A673 (cell line): ENCODE data around the gene SLPI. TPM values are rescaled to one million over a fixed set of nuclear protein-coding genes. Genes with fewer than 3 reads are reported as not detected.

Experiments
- BruUV-seq: library from RNA; stranded (reverse); fragments of 400-500 nt; replicated peaks from 2 replicates; lab custom pipeline; 2021; lab: Mats Ljungman, UMichigan
- CTCF ChIA-PET: fragments of 300-600 bp; sonication (Branson Sonifier 250); formaldehyde crosslinking; loops from one replicate; lab custom pipeline; 2022; ENCODE audit warnings: antibody characterized with exemption; lab: Charles Lee
- POLR2A ChIA-PET: fragments of 300-600 bp; sonication (Branson Sonifier 250); formaldehyde crosslinking; loops from one replicate; lab custom pipeline; 2022; ENCODE audit warnings: antibody characterized with exemption; ENCODE audit not compliant: low non-redundant PET; lab: Charles Lee
- DNase-seq: peaks from one replicate; pipeline ENCODE4 v3.0.0-alpha.2; 2015; ENCODE audit warnings: low spot score
- H3K27ac ChIP-seq: fragments of 200-600 bp; sonication (generic); 2 replicates; pipeline ENCODE4 v1.5.1; 2016; ENCODE audit warnings: mixed run types, low read depth, mild to moderate bottlenecking, mixed read lengths, antibody characterized with exemption, low read length; ENCODE audit not compliant: poor library complexity, severe bottlenecking
- H3K27me3 ChIP-seq: fragments of 200-600 bp; sonication (generic); replicated peaks from 2 replicates; pipeline ENCODE4 v1.6.1; 2017; ENCODE audit warnings: mixed run types, low read depth, mild to moderate bottlenecking, mixed read lengths, antibody characterized with exemption, low read length; ENCODE audit not compliant: insufficient read depth, poor library complexity
- H3K36me3 ChIP-seq: fragments of 200-600 bp; sonication (generic); 2 replicates; pipeline ENCODE4 v1.6.1; 2016; ENCODE audit warnings: mixed run types, mild to moderate bottlenecking, mixed read lengths, antibody characterized with exemption, low read length; ENCODE audit not compliant: insufficient read depth, poor library complexity, severe bottlenecking
- H3K4me1 ChIP-seq: fragments of 200-600 bp; sonication (generic); 2 replicates; pipeline ENCODE4 v1.6.1; 2017; ENCODE audit warnings: mixed run types, mild to moderate bottlenecking, mixed read lengths, antibody characterized with exemption, low read length; ENCODE audit not compliant: insufficient read depth, poor library complexity, severe bottlenecking
- H3K4me3 ChIP-seq: fragments of 200-600 bp; sonication (generic); 2 replicates; pipeline ENCODE4 v1.5.1; 2016; ENCODE audit warnings: low read depth, mixed run types, mild to moderate bottlenecking, mixed read lengths, low read length; ENCODE audit not compliant: poor library complexity, severe bottlenecking
- H3K9me3 ChIP-seq: fragments of 200-600 bp; sonication (generic); 2 replicates; pipeline ENCODE4 v1.6.1; 2016; ENCODE audit warnings: mixed run types, low read depth, mild to moderate bottlenecking, mixed read lengths, antibody characterized with exemption, low read length; ENCODE audit not compliant: poor library complexity, severe bottlenecking
- EZH2 ChIP-seq: fragments of 200-600 bp; sonication (generic); IDR thresholded peaks from 2 replicates; pipeline ENCODE4 v1.6.1; 2017; ENCODE audit warnings: borderline replicate concordance, low read depth, mild to moderate bottlenecking, mixed read lengths, antibody characterized with exemption, low read length; ENCODE audit not compliant: poor library complexity, severe bottlenecking
- intact Hi-C: fragments of 100-400 bp; cut with micrococcal nuclease; formaldehyde crosslinking; loops from one replicate; pipeline ENCODE4 v1.10.0; 2022; ENCODE audit not compliant: unreplicated experiment
- total RNA-seq: library from RNA; stranded (reverse); gene quantifications from 2 replicates; pipeline ENCODE4 v1.2.3, GENCODE V29; 2021
- TF ChIP-seq, protein P1 (sequence below): fragments of 300-800, 200-600 bp; sonication (generic); conservative IDR thresholded peaks from 2 replicates; pipeline ENCODE4 v1.5.1; 2017; ENCODE audit warnings: low read depth, mild to moderate bottlenecking, antibody characterized with exemption, low read length, moderate library complexity, mixed read lengths

Gene SLPI
- total RNA-seq, 1 experiment from 2014 or later = not detected

DNA sequence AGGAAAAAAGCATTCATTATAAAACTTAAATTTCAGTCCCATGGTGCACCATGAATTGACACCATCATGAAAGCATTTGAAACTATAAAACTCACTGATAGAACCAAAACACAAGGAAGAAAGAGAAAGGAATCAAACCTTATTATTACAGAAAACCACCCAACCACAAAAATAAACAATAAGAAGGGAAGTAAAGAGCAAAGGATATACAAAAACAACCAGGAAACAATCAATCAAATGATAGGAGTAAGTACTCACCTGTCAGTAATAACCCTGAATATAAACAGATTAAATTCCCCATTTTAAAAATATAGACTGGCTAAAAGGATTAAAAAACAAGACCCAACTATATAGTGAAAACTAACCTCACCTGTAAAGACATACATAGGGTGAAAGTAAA, 5.8 kb downstream of the SLPI start:
- Histone ChIP-seq H3K9me3 (no peaks in the 10 kb centered on the region), H3K36me3 (no peaks in the 10 kb centered on the region), H3K27ac (no peak overlapping the region), H3K4me1 (no peaks in the 10 kb centered on the region), H3K4me3 (no peak overlapping the region), H3K27me3 (peaks cover 70% of the 10 kb centered on the region)
- ChIA-PET POLR2A (no interaction called here), CTCF (no interaction called here)
- intact Hi-C loops = no loop called here
- BruUV-seq = no TSS peak
- no peak for DNase-seq
- TF ChIP-seq, protein P1, sequence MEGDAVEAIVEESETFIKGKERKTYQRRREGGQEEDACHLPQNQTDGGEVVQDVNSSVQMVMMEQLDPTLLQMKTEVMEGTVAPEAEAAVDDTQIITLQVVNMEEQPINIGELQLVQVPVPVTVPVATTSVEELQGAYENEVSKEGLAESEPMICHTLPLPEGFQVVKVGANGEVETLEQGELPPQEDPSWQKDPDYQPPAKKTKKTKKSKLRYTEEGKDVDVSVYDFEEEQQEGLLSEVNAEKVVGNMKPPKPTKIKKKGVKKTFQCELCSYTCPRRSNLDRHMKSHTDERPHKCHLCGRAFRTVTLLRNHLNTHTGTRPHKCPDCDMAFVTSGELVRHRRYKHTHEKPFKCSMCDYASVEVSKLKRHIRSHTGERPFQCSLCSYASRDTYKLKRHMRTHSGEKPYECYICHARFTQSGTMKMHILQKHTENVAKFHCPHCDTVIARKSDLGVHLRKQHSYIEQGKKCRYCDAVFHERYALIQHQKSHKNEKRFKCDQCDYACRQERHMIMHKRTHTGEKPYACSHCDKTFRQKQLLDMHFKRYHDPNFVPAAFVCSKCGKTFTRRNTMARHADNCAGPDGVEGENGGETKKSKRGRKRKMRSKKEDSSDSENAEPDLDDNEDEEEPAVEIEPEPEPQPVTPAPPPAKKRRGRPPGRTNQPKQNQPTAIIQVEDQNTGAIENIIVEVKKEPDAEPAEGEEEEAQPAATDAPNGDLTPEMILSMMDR = no peak
- TF ChIP-seq EZH2 = no peak

DNA sequence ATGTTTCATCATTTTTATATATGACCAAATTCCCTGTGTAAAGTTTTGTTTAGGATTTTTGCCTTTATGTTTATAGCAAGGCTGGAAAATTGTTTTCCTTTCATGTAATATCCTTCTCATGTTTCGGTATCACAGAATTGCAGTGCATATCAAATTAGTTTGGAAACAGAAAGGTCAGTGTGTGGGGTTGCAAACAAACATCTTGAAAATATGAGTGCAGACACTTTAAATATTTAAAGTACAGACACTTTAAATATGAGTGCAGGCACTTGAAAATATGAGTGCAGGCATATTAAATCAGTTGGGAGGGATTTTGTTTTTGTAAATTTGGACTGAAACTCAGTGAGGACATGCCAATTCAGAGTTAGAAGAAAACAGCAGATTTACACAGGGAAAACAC, 6.5 kb downstream of the SLPI start:
- H3K27ac ChIP-seq = no peak overlapping the region
- BruUV-seq = no TSS peak
- intact Hi-C loops = no loop called here
- CTCF ChIA-PET = no interaction called here
- DNase-seq = no peak
- peaks cover 78% of the 10 kb centered on the region for H3K27me3 ChIP-seq
- H3K9me3 ChIP-seq = no peaks in the 10 kb centered on the region
- no peaks in the 10 kb centered on the region for H3K4me1 ChIP-seq
- H3K36me3 ChIP-seq = no peaks in the 10 kb centered on the region
- TF ChIP-seq EZH2 = no peak
- TF ChIP-seq, protein P1 = no peak
- POLR2A ChIA-PET = no interaction called here
- no peak overlapping the region for H3K4me3 ChIP-seq

DNA sequence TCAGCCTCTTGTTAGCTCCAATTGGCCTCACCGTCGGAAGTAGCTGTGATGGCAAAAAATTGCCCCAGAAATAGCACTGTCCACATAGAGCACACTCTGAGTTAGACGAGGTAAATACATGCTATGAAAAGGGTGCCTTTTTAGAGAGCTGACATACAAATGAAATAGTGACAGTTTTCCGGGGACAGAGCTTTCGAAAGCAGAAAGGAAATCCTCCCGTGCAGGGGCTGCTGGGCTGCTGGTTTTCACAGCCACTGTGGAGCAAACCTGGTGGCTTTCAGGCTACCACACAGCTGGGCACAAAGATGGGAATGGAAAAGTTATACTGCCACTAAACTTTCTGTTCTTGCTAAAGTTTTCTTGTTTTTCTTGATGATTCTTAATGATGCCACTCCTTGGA, 8.3 kb downstream of the SLPI start:
- Histone ChIP-seq H3K27ac (no peak overlapping the region), H3K36me3 (no peaks in the 10 kb centered on the region), H3K27me3 (peaks cover 94% of the 10 kb centered on the region), H3K4me1 (no peaks in the 10 kb centered on the region), H3K9me3 (no peaks in the 10 kb centered on the region), H3K4me3 (no peak overlapping the region)
- DNase-seq = no peak
- intact Hi-C loops = no loop called here
- TF ChIP-seq, protein P1 = no peak
- TF ChIP-seq EZH2 = no peak
- CTCF ChIA-PET = no interaction called here
- POLR2A ChIA-PET = no interaction called here
- no TSS peak for BruUV-seq
